Occipital lobe (tissue), 2 donors: ENCODE data around the gene CORO7. TPM values are rescaled to one million over a fixed set of nuclear protein-coding genes. Genes with fewer than 3 reads are reported as not detected.

ENCODE experiments used
- DNase-seq: peaks from one replicate; lab custom pipeline; 2025; lab: John Stamatoyannopoulos, UW
- total RNA-seq: library from RNA; depleted of rRNA; stranded (reverse); fragments of >200 nt; gene quantifications from one replicate; pipeline ENCODE4 v1.2.3, GENCODE V29; 2014

The CORO7 gene
- total RNA-seq, 1 donor from 2014 or later: 38.8 TPM

DNA sequence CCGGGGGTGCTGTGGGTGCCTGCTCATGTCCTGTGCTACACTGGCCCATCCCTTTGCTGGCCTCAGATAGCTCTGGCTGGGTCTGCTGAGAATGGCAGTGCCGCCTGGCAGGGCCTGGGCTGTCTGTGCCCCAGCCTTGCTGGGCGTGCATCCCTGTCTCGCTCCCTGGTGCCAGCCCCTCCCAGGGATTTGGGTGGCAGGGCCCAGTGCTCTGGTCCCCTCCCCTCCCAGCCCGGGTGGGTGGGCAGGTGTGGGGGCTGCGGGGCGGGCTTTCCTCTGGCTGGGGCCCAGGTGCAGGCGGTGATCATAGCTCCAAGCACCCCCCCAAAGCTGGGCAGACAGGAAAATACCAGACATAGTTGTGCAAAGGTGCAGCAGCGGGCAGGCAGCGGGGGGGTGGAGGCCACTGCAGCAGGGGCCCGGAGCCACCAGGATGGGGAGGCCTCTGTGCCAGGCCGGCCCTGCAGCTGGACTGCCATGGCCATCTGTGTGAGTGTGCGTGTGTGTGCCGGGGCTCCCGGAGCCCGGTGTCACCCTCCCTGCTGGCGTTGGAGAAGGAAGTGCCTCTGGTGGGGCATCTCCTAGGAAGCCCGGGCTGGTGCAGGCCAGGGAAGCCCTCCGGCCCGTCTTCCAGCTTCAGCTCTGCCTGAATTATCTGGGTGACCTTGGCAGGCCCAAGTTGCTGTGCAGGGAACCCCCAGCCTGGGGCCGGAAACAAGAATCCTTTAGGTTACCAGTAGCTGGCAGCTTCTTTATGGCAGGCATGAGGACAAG is 93.1 kb downstream of the CORO7 start:
- peak; percentile 21 for DNase-seq

GRCh38 chr16:4322121-4323052 is 94.0 kb downstream of the CORO7 start:
- no peak for DNase-seq

DNA sequence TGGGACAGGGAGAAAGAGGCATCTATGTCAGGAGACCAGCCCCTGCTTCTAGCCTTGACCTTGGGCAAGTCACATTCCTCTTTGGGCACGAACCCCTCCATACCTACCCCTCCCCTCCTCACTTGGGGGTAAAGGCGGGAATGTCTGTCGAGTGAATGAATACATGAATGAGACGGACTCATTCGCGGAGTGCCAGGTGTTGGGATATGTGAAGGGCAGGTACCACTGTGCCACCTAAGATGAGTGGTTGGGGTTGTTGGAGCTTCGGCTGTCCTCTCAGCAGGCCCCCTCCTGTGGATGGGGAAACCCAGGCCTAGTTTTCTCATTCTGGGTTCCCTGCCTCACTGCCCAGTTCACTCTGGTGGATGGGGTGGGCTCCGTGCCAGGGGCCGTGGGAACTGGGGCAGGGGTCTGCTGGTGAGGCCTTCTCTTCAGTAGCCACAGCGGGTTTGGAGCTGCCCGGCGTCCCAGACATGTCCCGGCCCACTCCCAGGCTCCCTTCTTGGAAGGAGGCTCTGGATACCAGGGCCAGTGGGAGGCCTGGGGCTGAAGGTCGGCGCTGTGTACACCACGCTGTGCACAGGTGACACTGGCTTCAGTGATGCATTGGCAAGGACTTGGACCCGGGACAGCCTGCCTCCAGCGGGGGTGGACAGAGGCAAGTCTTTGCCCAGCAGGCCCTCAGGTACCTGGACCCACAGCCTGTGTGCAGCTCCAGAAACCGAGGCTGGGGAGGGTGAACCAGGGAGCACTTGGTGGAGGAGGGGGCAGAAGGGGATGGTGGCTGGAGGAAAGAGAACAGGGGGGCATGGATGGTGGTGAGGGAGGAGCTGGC is 94.9 kb downstream of the CORO7 start:
- DNase-seq: no peak

- DNase-seq: no peak
Measured at GRCh38 chr16:4320571-4321137, 95.7 kb downstream of the CORO7 start.

DNA sequence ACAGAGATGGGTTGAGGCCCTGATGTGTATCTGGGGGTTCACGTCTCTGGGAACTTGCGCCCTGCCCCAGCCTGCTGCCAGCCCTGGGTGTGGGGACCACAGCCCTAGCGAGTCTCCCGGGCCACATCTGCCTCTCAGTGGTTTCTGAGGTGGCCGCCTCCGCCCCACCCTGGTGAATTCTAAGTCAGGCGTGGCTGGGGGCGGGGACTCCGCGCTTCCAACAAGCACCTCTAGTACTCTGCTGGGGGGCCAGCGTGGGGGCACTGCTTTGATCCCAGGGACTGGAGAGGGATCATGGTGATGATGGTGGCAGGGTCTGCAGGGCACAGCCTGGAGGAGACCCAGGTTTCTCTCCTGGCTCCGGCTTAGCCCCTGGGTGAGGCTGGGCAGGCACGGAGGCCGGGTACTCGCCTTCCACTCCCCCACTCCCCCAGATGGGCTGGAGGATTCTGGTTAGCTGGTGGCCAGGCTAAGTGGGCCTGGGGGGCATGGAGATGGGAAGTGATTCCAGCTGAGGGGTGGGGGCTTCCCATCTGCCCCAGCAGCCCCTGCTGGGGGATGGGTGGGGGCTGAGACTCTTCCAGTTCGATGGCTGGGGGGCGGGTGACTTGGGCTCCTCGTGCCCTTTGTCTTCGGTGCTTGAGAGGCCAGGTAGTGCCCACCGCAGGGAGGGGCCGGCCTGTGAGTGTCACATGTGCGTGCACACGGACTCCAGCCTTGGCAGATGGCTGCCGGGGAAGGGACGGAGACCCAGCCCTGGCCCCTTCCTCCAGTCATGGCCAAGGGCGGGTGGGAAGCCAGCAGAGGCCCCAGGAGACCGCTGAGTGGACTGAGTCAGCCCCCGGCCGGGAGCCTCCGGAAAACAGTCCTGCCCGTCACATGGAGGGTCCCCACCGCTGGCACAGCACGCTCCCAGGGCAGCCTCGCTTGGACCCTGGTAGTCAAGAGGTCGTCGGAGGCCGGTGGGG is 96.7 kb downstream of the CORO7 start:
- no peak for DNase-seq

GRCh38 chr16:4318967-4319366 is 97.4 kb downstream of the CORO7 start:
- DNase-seq: no peak

DNA sequence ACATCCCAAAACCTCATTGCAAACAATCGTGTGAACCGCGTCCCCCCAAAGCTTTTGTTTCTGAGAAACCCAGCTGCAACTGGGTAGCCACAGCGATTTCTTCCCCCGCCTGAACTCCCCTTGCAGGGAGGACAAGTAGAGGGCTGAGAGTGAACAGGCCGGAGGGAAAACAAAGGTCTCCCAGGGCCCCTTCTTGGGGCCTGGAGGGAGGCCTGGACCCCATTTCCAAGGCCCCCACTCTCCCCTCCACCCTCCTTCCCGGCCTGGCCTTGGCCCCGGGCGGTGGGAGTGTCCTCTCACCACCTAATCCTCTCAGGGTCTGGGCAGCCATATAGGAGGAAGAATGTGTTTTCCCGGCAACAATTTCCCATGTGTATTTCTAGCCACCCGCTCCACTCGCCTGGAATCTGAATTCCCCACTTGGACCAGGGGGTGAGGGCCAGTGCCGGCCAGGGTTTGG is 97.9 kb downstream of the CORO7 start:
- DNase-seq: no peak

DNA sequence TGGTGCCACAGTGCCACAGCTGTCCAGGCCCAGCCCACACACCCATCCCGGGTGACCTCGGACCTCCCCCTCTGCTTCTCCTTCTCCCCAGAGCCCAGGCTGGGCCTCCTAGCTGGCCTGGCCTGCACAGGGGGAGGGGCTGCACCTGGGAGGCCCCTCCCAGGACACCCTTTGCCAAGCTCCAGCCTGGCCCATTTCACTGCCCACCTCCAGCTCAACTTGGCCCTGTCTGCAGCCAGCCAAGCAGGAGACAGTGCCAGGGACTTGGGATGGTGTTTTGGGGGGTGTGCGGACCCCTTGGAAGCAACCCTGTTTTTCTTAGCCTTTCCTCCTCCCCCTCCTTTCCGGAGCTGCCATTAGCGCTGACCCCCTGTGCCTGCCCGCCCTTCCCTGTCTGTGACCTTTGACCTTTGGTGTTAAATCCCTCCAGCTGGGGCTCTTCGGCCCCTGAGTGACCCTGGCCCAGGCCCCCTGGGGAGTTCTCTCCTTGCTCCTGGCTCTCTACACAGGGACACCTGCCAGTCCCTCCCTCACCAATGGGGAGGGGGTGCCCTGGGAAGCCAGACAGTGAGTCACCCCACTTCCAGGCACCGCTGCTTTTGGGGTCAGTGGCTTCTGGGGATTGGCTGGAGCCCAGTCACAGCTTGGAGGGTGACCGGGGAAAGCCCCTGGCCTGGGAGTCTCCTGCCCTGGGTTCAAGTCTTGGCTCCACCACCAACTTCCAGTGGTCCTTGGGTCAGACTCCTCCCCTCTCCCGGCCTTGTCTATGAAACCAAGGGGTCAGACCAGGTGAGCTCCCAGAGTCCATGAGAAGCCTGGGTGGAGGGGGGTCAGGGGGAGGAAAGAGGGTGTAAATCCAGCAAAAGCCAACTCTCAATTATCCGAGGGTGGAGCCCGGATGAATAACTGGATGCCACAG is 98.6 kb downstream of the CORO7 start:
- no peak for DNase-seq

DNA sequence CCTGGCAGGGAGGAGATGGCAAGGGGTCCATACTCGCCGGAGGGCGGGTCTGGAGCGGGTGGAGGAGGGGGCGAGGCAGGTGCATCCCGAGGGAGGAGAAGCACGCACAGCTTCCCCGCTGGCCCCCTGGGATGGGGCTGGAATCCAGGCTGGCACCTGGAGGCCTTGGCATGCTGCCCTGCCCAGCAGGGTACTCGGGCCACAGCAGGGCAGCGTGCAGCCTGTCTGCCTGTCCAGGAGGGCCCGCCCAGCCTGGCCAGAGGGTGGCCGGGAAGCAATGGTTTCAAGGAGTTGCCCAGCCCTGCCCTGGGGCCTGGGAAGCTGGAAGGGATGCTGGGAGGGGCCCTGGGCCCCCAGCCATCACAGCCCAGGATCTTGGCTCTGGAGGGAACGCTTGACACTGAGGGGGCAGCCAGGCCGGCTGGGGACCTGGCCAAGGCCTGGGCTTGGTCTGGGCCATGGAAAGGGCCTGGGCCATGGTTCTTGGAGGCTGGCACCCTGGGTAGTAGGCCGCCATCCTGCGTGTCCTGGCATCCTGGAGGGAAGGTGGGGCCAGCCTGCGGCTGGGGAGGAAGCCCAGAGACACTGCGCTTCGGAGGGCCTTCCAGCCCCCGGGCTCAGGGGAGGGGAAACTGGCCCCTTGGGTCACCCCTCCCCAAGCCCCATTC is 99.4 kb downstream of the CORO7 start:
- DNase-seq: no peak

GRCh38 chr16:4316108-4316863 is 100.1 kb downstream of the CORO7 start:
- DNase-seq: no peak

- no peak for DNase-seq
Measured at GRCh38 chr16:4315186-4316107, 100.9 kb downstream of the CORO7 start, which contains the start of gene GLIS2. TSS of gene GLIS2 (plus strand) at chr16:4316067. CDS start at chr16:4332281, 16,214 bp downstream.

DNA sequence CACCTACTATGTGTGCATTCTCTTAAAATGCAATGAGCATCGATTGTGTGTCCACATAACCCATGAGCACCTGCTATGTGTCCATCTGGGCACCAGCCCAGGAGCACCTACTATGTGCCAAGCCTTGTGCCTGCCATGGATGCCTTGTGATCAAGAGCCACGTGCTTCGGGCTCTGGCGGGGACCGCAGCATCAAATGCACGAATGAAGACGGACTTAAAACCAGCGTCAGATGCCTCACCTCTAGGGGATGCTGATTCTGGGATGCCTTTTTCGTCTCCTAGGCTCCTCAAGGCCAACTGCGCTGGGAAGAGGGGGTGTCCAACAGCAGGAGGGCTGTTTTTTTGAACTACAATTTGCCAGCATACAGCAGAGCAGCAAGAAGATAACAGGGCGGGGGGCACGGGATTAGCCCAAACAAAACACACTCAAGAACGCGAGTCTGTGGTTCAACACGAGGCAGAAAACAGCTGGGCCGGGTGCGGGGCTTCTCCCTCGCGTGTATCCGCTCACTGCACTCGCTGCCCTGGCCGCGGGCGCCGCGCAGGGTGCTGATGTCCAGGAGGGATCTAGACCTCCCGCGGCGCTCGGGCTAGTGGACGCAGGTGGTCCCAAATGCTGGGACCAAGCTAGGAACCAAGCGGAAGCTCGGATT is 101.7 kb downstream of the CORO7 start:
- DNase-seq: no peak

DNA sequence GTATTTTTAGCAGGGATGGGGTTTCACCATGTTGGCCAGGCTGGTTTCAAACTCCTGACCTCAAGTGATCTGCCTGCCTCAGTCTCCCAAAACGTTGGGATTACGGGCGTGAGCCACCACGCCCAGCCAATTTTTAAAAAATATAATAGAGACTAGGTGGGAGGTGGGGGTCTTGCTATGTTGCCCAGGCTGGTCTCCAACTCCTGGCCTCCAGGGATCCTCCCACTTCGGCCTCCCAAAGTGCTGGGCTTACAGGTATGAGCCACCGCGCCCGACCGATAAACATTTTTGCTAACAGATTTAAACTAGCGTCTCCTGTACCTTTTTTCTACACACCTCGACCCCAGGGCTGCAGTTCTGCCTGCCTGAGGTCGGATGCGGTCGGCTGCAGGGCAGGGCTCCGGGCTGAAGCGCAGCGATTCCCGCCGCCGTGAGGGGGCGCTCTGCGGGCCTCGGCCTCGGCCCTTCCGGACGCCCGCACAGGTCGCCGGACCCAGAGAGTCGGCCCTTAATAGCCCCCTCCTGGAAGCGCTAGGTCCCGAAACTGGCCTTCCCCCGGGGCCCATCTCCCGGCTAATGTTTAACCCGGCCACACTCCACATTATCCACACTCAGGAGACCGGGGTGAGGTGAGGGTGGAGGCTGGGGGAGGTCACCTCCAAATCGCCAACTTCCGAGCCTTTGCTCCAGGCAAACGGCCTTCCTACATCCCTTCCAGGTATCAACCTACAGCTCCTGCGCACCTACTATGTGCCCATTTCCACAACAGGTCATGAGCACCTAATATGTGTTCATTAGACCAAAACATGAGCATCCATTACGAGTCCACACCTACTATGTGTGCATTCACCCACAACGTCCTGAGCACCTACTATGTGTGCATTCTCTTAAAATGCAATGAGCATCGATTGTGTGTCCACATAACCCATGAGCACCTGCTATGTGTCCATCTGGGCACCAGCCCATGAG is 102.5 kb downstream of the CORO7 start:
- no peak for DNase-seq

GRCh38 chr16:4309833-4310266 is 106.5 kb downstream of the CORO7 start:
- no peak for DNase-seq
